Liver (tissue), 9 donors: ENCODE measurements around the gene DNTT. TPM values are rescaled to one million over a fixed set of nuclear protein-coding genes. Genes with fewer than 3 reads are reported as not detected.

ENCODE experiments used
- DNase-seq: peaks from one replicate; pipeline ENCODE4 v3.0.0-alpha.2; 2017; ENCODE audit warnings: low spot score
- H3K27ac ChIP-seq, 2 donors: one replicate each; pipeline ENCODE4 v1.7.0; 2013; ENCODE audit warnings: inconsistent platforms in 2 of 2, low read length in 2 of 2, control low read depth in 1 of 2, low read depth in 1 of 2, mild to moderate bottlenecking in 1 of 2
- H3K27me3 ChIP-seq, 4 donors: one replicate each; pipeline versions ENCODE4 v1.6.1 to v1.7.0; 2013; ENCODE audit warnings: low read length in 3 of 4, inconsistent platforms in 1 of 4, mild to moderate bottlenecking in 1 of 4, moderate library complexity in 1 of 4; ENCODE audit not compliant: control insufficient read depth in 4 of 4, insufficient read depth in 4 of 4
- H3K36me3 ChIP-seq, 4 donors: one replicate each; pipeline versions ENCODE4 v1.6.1 to v1.7.0; 2013; ENCODE audit warnings: low read length in 3 of 4, mild to moderate bottlenecking in 3 of 4, low read depth in 1 of 4, moderate library complexity in 1 of 4; ENCODE audit not compliant: control insufficient read depth in 4 of 4, insufficient read depth in 3 of 4
- H3K4me1 ChIP-seq, 4 donors: one replicate each; pipeline versions ENCODE4 v1.6.1 to v1.7.0; 2013; ENCODE audit warnings: low read length in 3 of 4, mild to moderate bottlenecking in 3 of 4, moderate library complexity in 1 of 4; ENCODE audit not compliant: control insufficient read depth in 4 of 4, insufficient read depth in 4 of 4
- H3K4me3 ChIP-seq, 3 donors: one replicate each; pipeline versions ENCODE4 v1.6.1 to v1.7.0; 2013; ENCODE audit warnings: low read length in 3 of 3, control low read depth in 1 of 3, low read depth in 1 of 3, mild to moderate bottlenecking in 1 of 3
- H3K9ac ChIP-seq, 2 donors: one replicate each; pipeline ENCODE4 v1.7.0; 2013; ENCODE audit warnings: low read length in 2 of 2, mild to moderate bottlenecking in 2 of 2, moderate library complexity in 2 of 2, control low read depth in 1 of 2, low read depth in 1 of 2
- H3K9me3 ChIP-seq, 4 donors: one replicate each; pipeline versions ENCODE4 v1.6.1 to v1.7.0; 2013; ENCODE audit warnings: low read length in 3 of 4; ENCODE audit not compliant: control insufficient read depth in 4 of 4
- CTCF ChIP-seq: fragments of 150-350 bp; IDR thresholded peaks from 2 replicates; pipeline ENCODE4 v1.5.1; 2017; ENCODE audit warnings: improper control_type of control experiment, low read depth, low read length; ENCODE audit not compliant: missing input control
- EGR1 ChIP-seq, 2 donors: IDR thresholded peaks; 2 replicates each; pipeline ENCODE4 v1.6.1; 2016 to 2018; ENCODE audit warnings: antibody characterized with exemption in 2 of 2, low read depth in 2 of 2
- FOXA1 ChIP-seq: IDR thresholded peaks from 2 replicates; pipeline ENCODE4 v1.6.1; 2016; ENCODE audit warnings: antibody characterized with exemption
- FOXA2 ChIP-seq: IDR thresholded peaks from 2 replicates; pipeline ENCODE4 v1.6.1; 2016; ENCODE audit warnings: antibody characterized with exemption
- GABPA ChIP-seq, 2 donors: IDR thresholded peaks in 1 of 2; conservative IDR thresholded peaks in 1 of 2; 2 replicates each; pipeline ENCODE4 v1.6.1; 2016; ENCODE audit warnings: antibody characterized with exemption in 2 of 2, mild to moderate bottlenecking in 1 of 2, moderate library complexity in 1 of 2
- HNF4A ChIP-seq, 2 donors: conservative IDR thresholded peaks; 2 replicates each; pipeline ENCODE4 v1.6.1; 2016; ENCODE audit warnings: antibody characterized with exemption in 2 of 2, mild to moderate bottlenecking in 2 of 2
- HNF4G ChIP-seq: IDR thresholded peaks from 2 replicates; pipeline ENCODE4 v1.6.1; 2016; ENCODE audit warnings: antibody characterized with exemption
- JUND ChIP-seq, 2 donors: IDR thresholded peaks; 2 replicates each; pipeline ENCODE4 v1.6.1; 2016; ENCODE audit warnings: antibody characterized with exemption in 2 of 2
- NR2F2 ChIP-seq: IDR thresholded peaks from 2 replicates; pipeline ENCODE4 v1.6.1; 2016; ENCODE audit warnings: antibody characterized with exemption
- RAD21 ChIP-seq, 2 donors: IDR thresholded peaks; 2 replicates each; pipeline ENCODE4 v1.6.1; 2016; ENCODE audit warnings: antibody characterized with exemption in 2 of 2, mild to moderate bottlenecking in 2 of 2
- REST ChIP-seq: IDR thresholded peaks from 2 replicates; pipeline ENCODE4 v1.6.1; 2016; ENCODE audit warnings: antibody characterized with exemption, mild to moderate bottlenecking
- RXRA ChIP-seq, 2 donors: IDR thresholded peaks; 2 replicates each; pipeline ENCODE4 v1.6.1; 2017 to 2018; ENCODE audit warnings: antibody characterized with exemption in 2 of 2, mild to moderate bottlenecking in 1 of 2
- SP1 ChIP-seq: IDR thresholded peaks from 2 replicates; pipeline ENCODE4 v1.6.1; 2018; ENCODE audit warnings: antibody characterized with exemption, mild to moderate bottlenecking
- TAF1 ChIP-seq: conservative IDR thresholded peaks from 2 replicates; pipeline ENCODE4 v1.6.1; 2016; ENCODE audit warnings: antibody characterized with exemption, mild to moderate bottlenecking
- ZBTB33 ChIP-seq: IDR thresholded peaks from 2 replicates; pipeline ENCODE4 v1.6.1; 2016; ENCODE audit warnings: antibody characterized with exemption
- WGBS: extraction: QIAGEN DNeasy Blood & Tissue Kit; methylation state at CpG from one replicate; pipeline ENCODE4 v1.1.7; 2013; 5-methylcytosine and 5-hydroxymethylcytosine counted together
- polyA plus RNA-seq, 2 donors: library from polyadenylated mRNA; stranded (reverse) in 1 of 2; unstranded in 1 of 2; fragments of 200-250 nt in 1 of 2; fragments of >200 nt in 1 of 2; fragmentation: Nextera tagmentation in 1 of 2; extraction: Ambion mirVana in 1 of 2; gene quantifications; one replicate each; pipeline versions ENCODE4 v1.2.1 to v1.2.3, GENCODE V29; 2013 to 2015
- total RNA-seq, 2 donors: library from RNA; depleted of rRNA; stranded (reverse); fragments of >200 nt; gene quantifications; one replicate each; pipeline ENCODE4 v1.2.3, GENCODE V29; 2014
- donor health status: healthy.
- donor health status: healthy.
- donor health status: healthy.
- donor health status: healthy.
- donor health status: healthy.

DNTT gene
- total and polyA plus RNA-seq, 4 donors, result 0.70 TPM; not detected in 3

GRCh38 chr10:96370584-96371157 lies 66.4 kb downstream of the DNTT start:
- 33% methylated on average over 16 of the region's 16 CpGs for WGBS
- Histone ChIP-seq H3K4me3 (no peak overlapping the region), H3K36me3 (no peaks in the 10 kb centered on the region), H3K9me3 (no peaks in the 10 kb centered on the region), H3K27ac (no peak overlapping the region), H3K4me1 (peaks cover 0 to 9% (median 6%) of the 10 kb centered on the region in 4 donors), H3K27me3 (no peaks in the 10 kb centered on the region), H3K9ac (no peak overlapping the region)
- no peak for TF ChIP-seq HNF4G
- TF ChIP-seq TAF1, result no peak
- peak; percentile 80 for TF ChIP-seq CTCF
- TF ChIP-seq FOXA2, result no peak
- TF ChIP-seq GABPA (IDR thresholded peaks at IDR 0.05 in 1 of 2, conservative IDR thresholded peaks at IDR 0.05 in 1 of 2), result no peak
- no peak for TF ChIP-seq REST
- no peak for TF ChIP-seq HNF4A (conservative IDR thresholded peaks at IDR 0.05)
- no peak for TF ChIP-seq JUND (IDR thresholded peaks at IDR 0.05)
- no peak for TF ChIP-seq EGR1 (IDR thresholded peaks at IDR 0.05; ENCODE audit: low read depth in 2 of 2)
- no peak for TF ChIP-seq ZBTB33
- no peak for TF ChIP-seq SP1
- peak; percentile 69 to 78 for TF ChIP-seq RAD21 (IDR thresholded peaks at IDR 0.05)
- TF ChIP-seq FOXA1, result no peak
- peak; percentile 59 for DNase-seq

- no peak for DNase-seq
- H3K27me3 ChIP-seq, result no peaks in the 10 kb centered on the region
- no peak overlapping the region for H3K9ac ChIP-seq
- H3K27ac ChIP-seq, result no peak overlapping the region
- no peak for TF ChIP-seq HNF4G
- no peak for TF ChIP-seq GABPA (IDR thresholded peaks at IDR 0.05 in 1 of 2, conservative IDR thresholded peaks at IDR 0.05 in 1 of 2)
- TF ChIP-seq TAF1, result no peak
- TF ChIP-seq HNF4A (conservative IDR thresholded peaks at IDR 0.05), result no peak
- TF ChIP-seq REST, result no peak
- no peak for TF ChIP-seq CTCF
- TF ChIP-seq NR2F2, result no peak
- TF ChIP-seq EGR1 (IDR thresholded peaks at IDR 0.05; ENCODE audit: low read depth in 2 of 2), result no peak
- no peak for TF ChIP-seq FOXA2
- no peak for TF ChIP-seq RXRA (IDR thresholded peaks at IDR 0.05)
- 93% methylated on average over 11 of the region's 11 CpGs for WGBS
- H3K4me3 ChIP-seq, result no peak overlapping the region
- no peaks in the 10 kb centered on the region for H3K36me3 ChIP-seq
- H3K4me1 ChIP-seq, result peaks cover 0 to 10% (median 6%) of the 10 kb centered on the region in 4 donors
- H3K9me3 ChIP-seq, result no peaks in the 10 kb centered on the region
Observed at GRCh38 chr10:96371356-96371755, 67.1 kb downstream of the DNTT start.
